CD14-positive monocyte (primary cell): ENCODE results near the gene USP24. TPM values are rescaled to one million over a fixed set of nuclear protein-coding genes. Genes with fewer than 3 reads are reported as not detected.
A peak's percentile ranks its signal among the peaks of the same experiment; 100 is the strongest.

Source experiments
- DNase-seq, 3 donors: peaks; one replicate each; pipeline ENCODE4 v3.0.0-alpha.2; 2011 to 2022
- H2AFZ ChIP-seq: 2 replicates; pipeline ENCODE4 v1.6.0; 2012; ENCODE audit warnings: mild to moderate bottlenecking, low read depth, low read length, inconsistent platforms; ENCODE audit not compliant: insufficient read depth, poor library complexity, severe bottlenecking
- H3K27ac ChIP-seq, 2 donors: 1 replicate in 1 of 2; 2 replicates in 1 of 2; pipeline ENCODE4 v1.5.1; 2012 to 2013; ENCODE audit warnings: low read length in 2 of 2, control low read depth in 1 of 2, inconsistent platforms in 1 of 2, low read depth in 1 of 2, mild to moderate bottlenecking in 1 of 2
- H3K27me3 ChIP-seq, 2 donors: one replicate each; pipeline versions ENCODE4 v1.6.0 to v1.6.1; 2011 to 2013; ENCODE audit warnings: low read length in 2 of 2; ENCODE audit not compliant: control insufficient read depth in 2 of 2, insufficient read depth in 2 of 2
- H3K36me3 ChIP-seq, 2 donors: replicated peaks in 1 of 2; 1 replicate in 1 of 2; 2 replicates in 1 of 2; pipeline versions ENCODE4 v1.5.1 to v1.6.1; 2012 to 2013; ENCODE audit warnings: low read length in 2 of 2, control low read depth in 1 of 2, inconsistent platforms in 1 of 2, mild to moderate bottlenecking in 1 of 2; ENCODE audit not compliant: insufficient read depth in 2 of 2, control insufficient read depth in 1 of 2
- H3K4me1 ChIP-seq, 2 donors: 1 replicate in 1 of 2; 2 replicates in 1 of 2; pipeline versions ENCODE4 v1.5.1 to v1.6.1; 2012 to 2013; ENCODE audit warnings: low read length in 2 of 2, control low read depth in 1 of 2, inconsistent platforms in 1 of 2, mild to moderate bottlenecking in 1 of 2, moderate library complexity in 1 of 2; ENCODE audit not compliant: insufficient read depth in 2 of 2, control insufficient read depth in 1 of 2
- H3K4me2 ChIP-seq: replicated peaks from 2 replicates; pipeline ENCODE3; 2012; ENCODE audit warnings: low read length, moderate library complexity, mild to moderate bottlenecking; ENCODE audit not compliant: poor library complexity, severe bottlenecking; ENCODE audit errors: extremely low read depth
- H3K4me3 ChIP-seq, 3 experiments: fragments of 200-600 bp in 1 of 3; sonication (generic) in 1 of 3; replicated peaks in 1 of 3; 1 replicate in 2 of 3; 2 replicates in 1 of 3; pipeline ENCODE4 v1.5.1; 2011 to 2013; ENCODE audit warnings: low read length in 3 of 3, mild to moderate bottlenecking in 3 of 3, control low read depth in 2 of 3, low read depth in 2 of 3, inconsistent platforms in 1 of 3, moderate library complexity in 1 of 3
- H3K79me2 ChIP-seq: 2 replicates; pipeline ENCODE4 v1.6.0; 2012; ENCODE audit warnings: mild to moderate bottlenecking, control low read depth, inconsistent platforms, low read length, moderate library complexity; ENCODE audit not compliant: insufficient read depth
- H3K9ac ChIP-seq: 2 replicates; pipeline ENCODE4 v1.6.0; 2017; ENCODE audit warnings: low read length, mild to moderate bottlenecking; ENCODE audit not compliant: insufficient read depth, poor library complexity, severe bottlenecking
- H3K9me3 ChIP-seq, 2 donors: replicated peaks in 1 of 2; 1 replicate in 1 of 2; 2 replicates in 1 of 2; pipeline versions ENCODE4 v1.5.1 to v1.6.1; 2012 to 2013; ENCODE audit warnings: low read length in 2 of 2, control low read depth in 1 of 2; ENCODE audit not compliant: control insufficient read depth in 1 of 2, insufficient read depth in 1 of 2
- H4K20me1 ChIP-seq: 2 replicates; pipeline ENCODE4 v1.6.0; 2012; ENCODE audit warnings: mild to moderate bottlenecking, low read length, control low read depth, moderate library complexity; ENCODE audit not compliant: insufficient read depth
- H3K27ac Mint-ChIP-seq, 7 donors: one replicate each; pipeline ENCODE4 v1.8.0; 2020; ENCODE audit warnings: mild to moderate bottlenecking in 7 of 7, mixed read lengths in 7 of 7, moderate library complexity in 6 of 7, inconsistent platforms in 2 of 7
- H3K27me3 Mint-ChIP-seq, 3 donors: one replicate each; pipeline ENCODE4 v1.8.0; 2021 to 2022; ENCODE audit warnings: low read depth in 3 of 3, mild to moderate bottlenecking in 3 of 3, mixed read lengths in 3 of 3, moderate library complexity in 3 of 3, inconsistent platforms in 1 of 3
- H3K36me3 Mint-ChIP-seq, 2 donors: one replicate each; pipeline ENCODE4 v1.8.0; 2020; ENCODE audit warnings: mixed read lengths in 2 of 2, inconsistent platforms in 1 of 2, mild to moderate bottlenecking in 1 of 2
- H3K4me1 Mint-ChIP-seq: one replicate; pipeline ENCODE4 v1.8.0; 2020; ENCODE audit warnings: mild to moderate bottlenecking, mixed read lengths
- H3K4me3 Mint-ChIP-seq, 2 donors: one replicate each; pipeline ENCODE4 v1.8.0; 2020; ENCODE audit warnings: mild to moderate bottlenecking in 2 of 2, mixed read lengths in 2 of 2, moderate library complexity in 1 of 2
- H3K9me3 Mint-ChIP-seq, 7 donors: one replicate each; pipeline ENCODE4 v1.8.0; 2020 to 2022; ENCODE audit warnings: mixed read lengths in 7 of 7, mild to moderate bottlenecking in 6 of 7, moderate library complexity in 6 of 7, inconsistent platforms in 2 of 7
- WGBS: methylation state at CpG from one replicate; pipeline ENCODE4 v1.1.5; 2013; ENCODE audit warnings: missing lambda C conversion rate; ENCODE audit not compliant: insufficient coverage; 5-methylcytosine and 5-hydroxymethylcytosine counted together
- intact Hi-C, 2 donors: fragments of 100-400 bp; cut with micrococcal nuclease; formaldehyde crosslinking; loops; one replicate each; pipeline versions ENCODE4 v1.15.0 to v1.15.1; 2023
- polyA plus RNA-seq, 3 donors: library from polyadenylated mRNA; depleted of rRNA in 1 of 3; unstranded in 2 of 3; stranded (reverse) in 1 of 3; fragments of 300-500 nt in 2 of 3; fragments of >200 nt in 1 of 3; fragmentation: Illumina TruSeq in 2 of 3; gene quantifications; 1 replicate in 2 of 3; 2 replicates in 1 of 3; pipeline ENCODE4 v1.2.3, GENCODE V29; 2012 to 2021
- TF ChIP-seq, protein P1 (sequence below): fragments of 200-600 bp; IDR thresholded peaks from one replicate; pipeline ENCODE4 v1.8.0; 2022; ENCODE audit warnings: antibody characterized with exemption, mild to moderate bottlenecking

Gene USP24
- polyA plus RNA-seq, 3 donors: 1.1 to 14.2 (median 2.1) TPM

DNA sequence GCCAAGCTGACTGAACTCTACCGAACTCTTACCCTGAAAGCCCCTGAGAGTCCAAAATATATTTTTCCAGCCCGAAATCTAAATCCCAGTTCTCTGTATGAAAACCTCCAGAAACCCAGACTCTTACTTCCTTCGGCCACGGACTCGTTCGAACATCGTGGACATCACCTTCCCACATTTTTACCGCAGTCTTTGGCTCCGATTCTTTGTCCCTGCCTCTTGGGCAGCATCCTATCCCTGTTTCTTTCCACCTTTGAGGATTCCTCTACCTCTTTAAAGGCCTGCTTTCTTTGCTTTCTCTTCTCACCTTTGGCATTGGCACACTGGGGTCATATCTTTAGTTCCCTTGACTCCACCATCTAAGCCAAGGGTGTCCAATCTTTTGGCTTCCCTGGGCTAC is 932 bp upstream of the USP24 start:
- Histone ChIP-seq H3K27me3 (no peaks in the 10 kb centered on the region), H3K9me3 (no peaks in the 10 kb centered on the region), H4K20me1 (peaks cover 31% of the 10 kb centered on the region), H3K9ac (peak overlapping the region; percentile 96), H3K4me1 (peaks cover 58 to 65% of the 10 kb centered on the region in 2 donors), H3K36me3 (no peaks in the 10 kb centered on the region), H3K27ac (peak overlapping the region; percentile 84 to 94), H2AFZ (peak overlapping the region; percentile 91), H3K4me2 (peak overlapping the region; percentile 85), H3K79me2 (peaks cover 54% of the 10 kb centered on the region), H3K4me3 (peak overlapping the region; percentile 62 to 88 (median 77))
- WGBS: 9% methylated on average over 9 of the region's 9 CpGs
- Mint-ChIP-seq H3K4me1 (peaks cover 62% of the 10 kb centered on the region), H3K36me3 (peaks cover 0 to 2% of the 10 kb centered on the region in 2 donors), H3K4me3 (peak overlapping the region; percentile 91 to 95), H3K27me3 (peaks cover 0 to 5% (median 0%) of the 10 kb centered on the region in 3 donors), H3K9me3 (no peaks in the 10 kb centered on the region), H3K27ac (peak overlapping the region; percentile 86 to 97 (median 96))
- intact Hi-C loops: loop anchor here in 1 of 2 donors (10.0 kb wide), 1 partner anchor 59 kb away; no protein-coding TSS in a partner anchor
- no peak for DNase-seq
- TF ChIP-seq, protein P1, sequence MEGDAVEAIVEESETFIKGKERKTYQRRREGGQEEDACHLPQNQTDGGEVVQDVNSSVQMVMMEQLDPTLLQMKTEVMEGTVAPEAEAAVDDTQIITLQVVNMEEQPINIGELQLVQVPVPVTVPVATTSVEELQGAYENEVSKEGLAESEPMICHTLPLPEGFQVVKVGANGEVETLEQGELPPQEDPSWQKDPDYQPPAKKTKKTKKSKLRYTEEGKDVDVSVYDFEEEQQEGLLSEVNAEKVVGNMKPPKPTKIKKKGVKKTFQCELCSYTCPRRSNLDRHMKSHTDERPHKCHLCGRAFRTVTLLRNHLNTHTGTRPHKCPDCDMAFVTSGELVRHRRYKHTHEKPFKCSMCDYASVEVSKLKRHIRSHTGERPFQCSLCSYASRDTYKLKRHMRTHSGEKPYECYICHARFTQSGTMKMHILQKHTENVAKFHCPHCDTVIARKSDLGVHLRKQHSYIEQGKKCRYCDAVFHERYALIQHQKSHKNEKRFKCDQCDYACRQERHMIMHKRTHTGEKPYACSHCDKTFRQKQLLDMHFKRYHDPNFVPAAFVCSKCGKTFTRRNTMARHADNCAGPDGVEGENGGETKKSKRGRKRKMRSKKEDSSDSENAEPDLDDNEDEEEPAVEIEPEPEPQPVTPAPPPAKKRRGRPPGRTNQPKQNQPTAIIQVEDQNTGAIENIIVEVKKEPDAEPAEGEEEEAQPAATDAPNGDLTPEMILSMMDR: no peak

DNA sequence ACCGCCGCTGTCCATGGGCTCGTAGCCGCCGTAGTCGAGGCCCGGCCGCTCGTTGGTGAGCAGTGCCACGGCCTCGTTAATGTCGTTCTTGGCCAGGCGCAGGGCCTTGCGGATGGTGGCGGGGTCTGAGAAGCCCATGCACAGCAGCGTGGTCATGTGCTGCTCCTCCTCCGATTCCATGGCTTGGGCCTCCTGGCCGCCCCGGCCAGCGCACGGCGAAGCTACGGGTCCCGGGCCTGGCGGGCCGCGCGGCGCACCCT is 300 bp downstream of the USP24 start:
- H2AFZ ChIP-seq: peak overlapping the region; percentile 91
- peaks cover 62 to 77% of the 10 kb centered on the region in 2 donors for H3K4me1 ChIP-seq
- H3K4me2 ChIP-seq: peak overlapping the region; percentile 85
- peaks cover 0 to 5% (median 0%) of the 10 kb centered on the region in 3 donors for H3K27me3 Mint-ChIP-seq
- H4K20me1 ChIP-seq: peaks cover 41% of the 10 kb centered on the region
- peak overlapping the region; percentile 83 to 95 for H3K4me3 Mint-ChIP-seq
- no peak for DNase-seq
- under 1% methylated on average over 29 of the region's 29 CpGs for WGBS
- H3K9ac ChIP-seq: peak overlapping the region; percentile 96
- peaks cover 0 to 2% of the 10 kb centered on the region in 2 donors for H3K36me3 Mint-ChIP-seq
- no peaks in the 10 kb centered on the region for H3K9me3 ChIP-seq
- peak overlapping the region; percentile 31 to 94 for H3K27ac ChIP-seq
- H3K4me1 Mint-ChIP-seq: peaks cover 73% of the 10 kb centered on the region
- H3K79me2 ChIP-seq: peaks cover 66% of the 10 kb centered on the region
- TF ChIP-seq, protein P1: no peak
- intact Hi-C loops: loop anchor here in 1 of 2 donors (10.0 kb wide), 1 partner anchor 60 kb away; no protein-coding TSS in a partner anchor
- H3K27me3 ChIP-seq: no peaks in the 10 kb centered on the region
- peak overlapping the region in 5 of 7 donors; percentile 75 to 86 (median 80) for H3K27ac Mint-ChIP-seq
- H3K4me3 ChIP-seq: peak overlapping the region; percentile 62 to 88 (median 77)
- H3K9me3 Mint-ChIP-seq: no peaks in the 10 kb centered on the region
- no peaks in the 10 kb centered on the region for H3K36me3 ChIP-seq
